DND-41 (cell line): ENCODE measurements around the gene PCDHA8.
"Not testable (repeated sequence)": the region's sequence is repeated elsewhere in the genome, so short reads cannot be mapped to it uniquely, and the experiment has no call there.

Source experiments
- EZH2 ChIP-seq: IDR thresholded peaks from 3 replicates; pipeline ENCODE4 v1.6.1; 2012; ENCODE audit warnings: borderline replicate concordance, low read depth, mild to moderate bottlenecking, moderate library complexity, low read length, inconsistent platforms; ENCODE audit not compliant: severe bottlenecking
- TF ChIP-seq, protein P1 (sequence below): IDR thresholded peaks from 2 replicates; pipeline ENCODE4 v1.5.1; 2012; ENCODE audit warnings: borderline replicate concordance, low read length, moderate library complexity, mild to moderate bottlenecking; ENCODE audit not compliant: poor library complexity, severe bottlenecking; ENCODE audit errors: extremely low read depth

DNA sequence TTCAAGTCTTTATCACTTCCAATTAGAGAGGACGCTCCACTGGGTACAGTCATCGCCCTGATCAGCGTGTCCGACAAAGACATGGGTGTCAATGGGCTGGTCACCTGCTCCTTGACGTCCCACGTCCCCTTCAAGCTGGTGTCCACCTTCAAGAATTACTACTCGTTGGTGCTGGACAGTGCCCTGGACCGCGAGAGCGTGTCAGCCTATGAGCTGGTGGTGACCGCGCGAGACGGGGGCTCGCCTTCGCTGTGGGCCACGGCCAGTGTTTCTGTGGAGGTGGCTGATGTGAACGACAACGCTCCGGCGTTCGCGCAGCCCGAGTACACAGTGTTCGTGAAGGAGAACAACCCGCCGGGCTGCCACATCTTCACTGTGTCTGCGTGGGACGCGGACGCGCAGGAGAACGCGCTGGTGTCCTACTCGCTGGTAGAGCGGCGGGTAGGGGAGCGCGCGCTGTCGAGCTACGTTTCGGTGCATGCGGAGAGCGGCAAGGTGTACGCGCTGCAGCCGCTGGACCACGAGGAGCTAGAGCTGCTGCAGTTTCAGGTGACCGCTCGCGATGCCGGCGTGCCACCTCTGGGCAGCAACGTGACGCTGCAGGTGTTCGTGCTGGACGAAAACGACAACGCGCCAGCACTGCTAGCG is 32.6 kb upstream of the PCDHA8 start:
- TF ChIP-seq, protein P1, sequence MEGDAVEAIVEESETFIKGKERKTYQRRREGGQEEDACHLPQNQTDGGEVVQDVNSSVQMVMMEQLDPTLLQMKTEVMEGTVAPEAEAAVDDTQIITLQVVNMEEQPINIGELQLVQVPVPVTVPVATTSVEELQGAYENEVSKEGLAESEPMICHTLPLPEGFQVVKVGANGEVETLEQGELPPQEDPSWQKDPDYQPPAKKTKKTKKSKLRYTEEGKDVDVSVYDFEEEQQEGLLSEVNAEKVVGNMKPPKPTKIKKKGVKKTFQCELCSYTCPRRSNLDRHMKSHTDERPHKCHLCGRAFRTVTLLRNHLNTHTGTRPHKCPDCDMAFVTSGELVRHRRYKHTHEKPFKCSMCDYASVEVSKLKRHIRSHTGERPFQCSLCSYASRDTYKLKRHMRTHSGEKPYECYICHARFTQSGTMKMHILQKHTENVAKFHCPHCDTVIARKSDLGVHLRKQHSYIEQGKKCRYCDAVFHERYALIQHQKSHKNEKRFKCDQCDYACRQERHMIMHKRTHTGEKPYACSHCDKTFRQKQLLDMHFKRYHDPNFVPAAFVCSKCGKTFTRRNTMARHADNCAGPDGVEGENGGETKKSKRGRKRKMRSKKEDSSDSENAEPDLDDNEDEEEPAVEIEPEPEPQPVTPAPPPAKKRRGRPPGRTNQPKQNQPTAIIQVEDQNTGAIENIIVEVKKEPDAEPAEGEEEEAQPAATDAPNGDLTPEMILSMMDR, result not testable (repeated sequence)
- TF ChIP-seq EZH2, result not testable (repeated sequence)
